Measurements from ENCODE around the gene EBF3. TPM values are rescaled to one million over a fixed set of nuclear protein-coding genes. Genes with fewer than 3 reads are reported as not detected.
A peak's percentile ranks its signal among the peaks of the same experiment; 100 is the strongest.

Gene EBF3, protein sequence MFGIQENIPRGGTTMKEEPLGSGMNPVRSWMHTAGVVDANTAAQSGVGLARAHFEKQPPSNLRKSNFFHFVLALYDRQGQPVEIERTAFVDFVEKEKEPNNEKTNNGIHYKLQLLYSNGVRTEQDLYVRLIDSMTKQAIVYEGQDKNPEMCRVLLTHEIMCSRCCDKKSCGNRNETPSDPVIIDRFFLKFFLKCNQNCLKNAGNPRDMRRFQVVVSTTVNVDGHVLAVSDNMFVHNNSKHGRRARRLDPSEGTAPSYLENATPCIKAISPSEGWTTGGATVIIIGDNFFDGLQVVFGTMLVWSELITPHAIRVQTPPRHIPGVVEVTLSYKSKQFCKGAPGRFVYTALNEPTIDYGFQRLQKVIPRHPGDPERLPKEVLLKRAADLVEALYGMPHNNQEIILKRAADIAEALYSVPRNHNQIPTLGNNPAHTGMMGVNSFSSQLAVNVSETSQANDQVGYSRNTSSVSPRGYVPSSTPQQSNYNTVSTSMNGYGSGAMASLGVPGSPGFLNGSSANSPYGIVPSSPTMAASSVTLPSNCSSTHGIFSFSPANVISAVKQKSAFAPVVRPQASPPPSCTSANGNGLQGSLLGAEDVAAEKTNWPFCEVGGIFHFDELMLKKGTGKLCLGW
- total RNA-seq (not detected), total RNA-seq (0 to 0.20 (median 0) reads per million in 172 experiments)
- 0.08 TPM for polyA plus RNA-seq (2013, experiment 1 of 2)
- 1.3 TPM for polyA plus RNA-seq (2013, experiment 2 of 2)

DNA sequence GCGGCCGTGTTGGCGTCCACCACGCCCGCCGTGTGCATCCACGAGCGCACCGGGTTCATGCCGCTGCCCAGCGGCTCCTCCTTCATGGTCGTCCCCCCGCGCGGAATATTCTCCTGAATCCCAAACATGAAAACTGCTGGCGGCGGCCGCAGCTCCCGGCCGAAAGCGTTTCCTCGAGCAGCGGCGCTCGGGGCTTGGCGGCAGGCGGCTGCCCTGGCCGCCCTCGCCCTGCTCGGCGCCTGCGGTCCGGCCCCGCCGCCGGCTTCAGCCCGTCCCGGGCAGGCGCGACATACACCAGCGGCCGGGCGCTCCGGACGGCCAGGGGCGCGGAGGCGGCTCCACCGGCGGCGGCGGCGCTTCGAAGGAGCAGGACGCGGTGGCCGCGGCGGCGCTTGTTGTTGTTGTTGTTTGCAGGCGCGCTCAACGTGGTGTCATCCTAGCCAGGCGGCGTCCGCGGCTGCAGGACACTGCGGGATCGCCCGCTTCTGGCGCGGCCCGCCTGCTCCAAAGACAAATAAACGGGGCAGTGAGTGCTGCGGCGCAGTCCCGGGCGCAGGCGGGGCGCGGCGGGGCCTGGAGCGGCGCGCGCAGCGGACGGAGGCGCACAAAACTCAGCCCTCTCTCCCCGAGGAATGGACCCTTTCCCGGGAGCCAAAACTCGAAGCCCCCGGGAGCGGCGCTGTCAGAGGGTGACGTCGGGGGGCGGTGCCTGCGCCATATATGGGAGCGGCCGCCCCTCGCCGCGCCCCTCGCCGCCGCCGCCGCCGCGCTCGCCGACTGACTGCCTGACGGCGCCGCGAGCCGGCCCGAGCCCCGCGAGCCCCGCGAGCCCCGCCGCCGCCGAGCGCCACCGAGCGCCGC, at the start of gene EBF3:
Gene EBF3, minus strand, starts transcription at position 634 of the 861 bp plus-strand sequence. Its CDS starts 506 bp downstream, at position 128.
- TF ChIP-seq, protein P1, sequence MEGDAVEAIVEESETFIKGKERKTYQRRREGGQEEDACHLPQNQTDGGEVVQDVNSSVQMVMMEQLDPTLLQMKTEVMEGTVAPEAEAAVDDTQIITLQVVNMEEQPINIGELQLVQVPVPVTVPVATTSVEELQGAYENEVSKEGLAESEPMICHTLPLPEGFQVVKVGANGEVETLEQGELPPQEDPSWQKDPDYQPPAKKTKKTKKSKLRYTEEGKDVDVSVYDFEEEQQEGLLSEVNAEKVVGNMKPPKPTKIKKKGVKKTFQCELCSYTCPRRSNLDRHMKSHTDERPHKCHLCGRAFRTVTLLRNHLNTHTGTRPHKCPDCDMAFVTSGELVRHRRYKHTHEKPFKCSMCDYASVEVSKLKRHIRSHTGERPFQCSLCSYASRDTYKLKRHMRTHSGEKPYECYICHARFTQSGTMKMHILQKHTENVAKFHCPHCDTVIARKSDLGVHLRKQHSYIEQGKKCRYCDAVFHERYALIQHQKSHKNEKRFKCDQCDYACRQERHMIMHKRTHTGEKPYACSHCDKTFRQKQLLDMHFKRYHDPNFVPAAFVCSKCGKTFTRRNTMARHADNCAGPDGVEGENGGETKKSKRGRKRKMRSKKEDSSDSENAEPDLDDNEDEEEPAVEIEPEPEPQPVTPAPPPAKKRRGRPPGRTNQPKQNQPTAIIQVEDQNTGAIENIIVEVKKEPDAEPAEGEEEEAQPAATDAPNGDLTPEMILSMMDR (IDR thresholded peaks at IDR 0.05): no peak
- Histone ChIP-seq H3K9me3 (ENCODE audit: control insufficient read depth in 1 of 2, insufficient read depth in 1 of 2, low read length in 2 of 2) (peaks cover 0 to 47% of the 10 kb centered on the region in 2 experiments), H3K4me1 (ENCODE audit: insufficient read depth, low read length) (peaks cover 33% of the 10 kb centered on the region), H3K27ac (ENCODE audit: low read depth in 1 of 2, low read length in 2 of 2) (no peak within 1 kb of the TSS), H3K4me3 (ENCODE audit: low read length) (peak within 1 kb of the TSS; percentile 30), H3K36me3 (ENCODE audit: insufficient read depth, low read length) (no peaks in the 10 kb centered on the region), H3K27me3 (ENCODE audit: control insufficient read depth in 1 of 2, insufficient read depth in 2 of 2, low read length in 2 of 2) (peaks cover 69 to 87% of the 10 kb centered on the region in 2 experiments)
- Mint-ChIP-seq H3K4me3 (peak within 1 kb of the TSS; percentile 85), H3K27ac (no peak within 1 kb of the TSS), H3K27me3 (peaks cover 72% of the 10 kb centered on the region), H3K9me3 (no peaks in the 10 kb centered on the region), H3K4me1 (ENCODE audit: low read depth) (peaks cover 32% of the 10 kb centered on the region), H3K36me3 (ENCODE audit: low read depth) (no peaks in the 10 kb centered on the region)
- peak in 9 of 14 experiments; percentile 14 to 77 (median 46) for DNase-seq
- intact Hi-C loops (cut with DNase I, micrococcal nuclease): loop anchor here in 1 of 2 experiments (10.0 kb wide), 3 partner anchors 141 to 499 kb away; partner anchors contain the start of genes GLRX3 and MGMT
- POLR2A ChIA-PET: no interaction called here
- CTCF ChIA-PET: no interaction called here
- ATAC-seq (ENCODE audit: poor library complexity): peak; percentile 73

DNA sequence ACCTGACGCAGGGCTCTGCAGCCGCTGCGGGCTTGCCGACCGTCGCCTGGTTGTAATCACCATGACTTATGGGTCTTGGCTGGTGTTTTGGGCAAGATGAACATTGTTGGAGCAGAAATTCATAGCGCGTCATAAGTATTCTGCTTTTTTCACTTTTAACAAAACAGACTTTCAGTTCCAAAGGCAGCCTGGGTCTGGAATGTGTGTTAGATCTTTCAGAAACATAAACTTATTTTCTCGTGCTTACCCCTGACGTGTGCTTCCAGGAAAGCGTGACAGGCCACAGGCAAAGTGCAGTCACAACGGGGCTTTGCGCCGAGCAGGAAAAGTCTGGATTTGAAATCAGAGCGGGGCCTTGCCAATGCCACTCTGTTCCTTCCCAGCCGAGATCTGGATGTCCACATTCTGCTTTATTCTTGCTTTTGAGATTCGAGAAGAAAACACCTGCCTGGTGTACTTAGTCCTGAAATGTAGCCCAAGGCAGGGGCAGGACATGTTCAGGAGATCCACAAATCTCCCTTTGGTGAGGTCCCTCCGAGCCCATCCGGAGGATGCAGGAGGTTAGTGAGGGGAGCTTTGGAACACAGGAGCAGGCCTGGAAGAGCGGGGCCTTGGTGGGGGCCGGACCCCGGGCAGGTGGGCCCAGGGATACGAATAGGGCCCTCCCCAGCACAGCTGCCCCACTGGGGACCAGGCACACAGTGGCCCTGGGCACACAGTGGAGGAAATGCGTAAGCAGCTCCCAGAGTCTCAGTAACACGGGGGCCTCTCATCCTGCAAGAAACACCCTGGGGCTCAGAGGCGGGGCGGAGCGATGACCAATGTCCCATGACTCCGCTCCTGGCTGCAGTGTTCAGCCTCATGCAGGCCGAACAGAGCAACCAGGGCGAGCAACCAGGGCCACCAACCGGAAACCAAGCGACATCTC, 49.5 kb upstream of the EBF3 start:
- no peak for DNase-seq
- Mint-ChIP-seq H3K4me3 (no peak overlapping the region), H3K27me3 (peaks cover 6% of the 10 kb centered on the region), H3K27ac (no peak overlapping the region), H3K4me1 (ENCODE audit: low read depth) (no peaks in the 10 kb centered on the region), H3K9me3 (no peaks in the 10 kb centered on the region), H3K36me3 (ENCODE audit: low read depth) (no peaks in the 10 kb centered on the region)
- ATAC-seq (ENCODE audit: poor library complexity): no peak
- H3K27me3 ChIP-seq (ENCODE audit: control insufficient read depth in 1 of 2, insufficient read depth in 2 of 2, low read length in 2 of 2): no peaks in the 10 kb centered on the region
- H3K9me3 ChIP-seq (ENCODE audit: control insufficient read depth in 1 of 2, insufficient read depth in 1 of 2, low read length in 2 of 2): peaks cover 0 to 9% of the 10 kb centered on the region in 2 experiments
- H3K4me3 ChIP-seq (ENCODE audit: low read length): no peak overlapping the region
- POLR2A ChIA-PET: no interaction called here
- TF ChIP-seq, protein P1 (IDR thresholded peaks at IDR 0.05): no peak
- H3K27ac ChIP-seq (ENCODE audit: low read depth in 1 of 2, low read length in 2 of 2): no peak overlapping the region
- intact Hi-C loops (cut with DNase I, micrococcal nuclease): no loop called here
- H3K36me3 ChIP-seq (ENCODE audit: insufficient read depth, low read length): no peaks in the 10 kb centered on the region
- CTCF ChIA-PET: no interaction called here
- H3K4me1 ChIP-seq (ENCODE audit: insufficient read depth, low read length): no peaks in the 10 kb centered on the region
